Measurements from ENCODE around the gene SYNE2.

SYNE2 gene

GRCh38 chr14:63887899-63888298 is 35.1 kb downstream of the SYNE2 start:
- no peaks in the 10 kb centered on the region for H3K27me3 ChIP-seq
- H3K9me3 ChIP-seq: no peaks in the 10 kb centered on the region
- H3K4me3 ChIP-seq (ENCODE audit: low read depth, low read length): no peak overlapping the region
- H3K4me1 ChIP-seq: peaks cover 14% of the 10 kb centered on the region
- no peak for DNase-seq
- H3K36me3 ChIP-seq: no peaks in the 10 kb centered on the region
- TF ChIP-seq CTCF (IDR thresholded peaks at IDR 0.05; ENCODE audit: low read depth, low read length): no peak

GRCh38 chr14:63890553-63890952 is 37.7 kb downstream of the SYNE2 start:
- no peaks in the 10 kb centered on the region for H3K27me3 ChIP-seq
- H3K36me3 ChIP-seq: no peaks in the 10 kb centered on the region
- H3K4me1 ChIP-seq: peaks cover 17% of the 10 kb centered on the region
- no peak overlapping the region for H3K4me3 ChIP-seq (ENCODE audit: low read depth, low read length)
- no peaks in the 10 kb centered on the region for H3K9me3 ChIP-seq
- no peak for DNase-seq
- no peak for TF ChIP-seq CTCF (IDR thresholded peaks at IDR 0.05; ENCODE audit: low read depth, low read length)

GRCh38 chr14:63891148-63891975 is 38.6 kb downstream of the SYNE2 start:
- no peaks in the 10 kb centered on the region for H3K9me3 ChIP-seq
- H3K4me1 ChIP-seq: peaks cover 23% of the 10 kb centered on the region
- peak overlapping the region; percentile 2; the same call in 1 of the 2 replicates for H3K4me3 ChIP-seq (ENCODE audit: low read depth, low read length)
- no peaks in the 10 kb centered on the region for H3K36me3 ChIP-seq
- no peak for TF ChIP-seq CTCF (IDR thresholded peaks at IDR 0.05; ENCODE audit: low read depth, low read length)
- no peak for DNase-seq
- no peaks in the 10 kb centered on the region for H3K27me3 ChIP-seq

GRCh38 chr14:63892265-63892664 is 39.5 kb downstream of the SYNE2 start:
- Histone ChIP-seq H3K4me1 (peaks cover 25% of the 10 kb centered on the region), H3K9me3 (no peaks in the 10 kb centered on the region), H3K36me3 (no peaks in the 10 kb centered on the region), H3K27me3 (no peaks in the 10 kb centered on the region), H3K4me3 (ENCODE audit: low read depth, low read length) (no peak overlapping the region)
- no peak for DNase-seq
- no peak for TF ChIP-seq CTCF (IDR thresholded peaks at IDR 0.05; ENCODE audit: low read depth, low read length)

GRCh38 chr14:63893701-63894458 is 41.1 kb downstream of the SYNE2 start:
- Histone ChIP-seq H3K9me3 (no peaks in the 10 kb centered on the region), H3K27me3 (no peaks in the 10 kb centered on the region), H3K36me3 (no peaks in the 10 kb centered on the region), H3K4me3 (ENCODE audit: low read depth, low read length) (no peak overlapping the region), H3K4me1 (peaks cover 25% of the 10 kb centered on the region)
- TF ChIP-seq CTCF (IDR thresholded peaks at IDR 0.05; ENCODE audit: low read depth, low read length): no peak
- DNase-seq: no peak

- no peaks in the 10 kb centered on the region for H3K9me3 ChIP-seq
- H3K27me3 ChIP-seq: no peaks in the 10 kb centered on the region
- no peaks in the 10 kb centered on the region for H3K36me3 ChIP-seq
- DNase-seq: no peak
- no peak for TF ChIP-seq CTCF (IDR thresholded peaks at IDR 0.05; ENCODE audit: low read depth, low read length)
- H3K4me3 ChIP-seq (ENCODE audit: low read depth, low read length): no peak overlapping the region
- peaks cover 25% of the 10 kb centered on the region for H3K4me1 ChIP-seq
Measured at GRCh38 chr14:63895510-63895909, 42.7 kb downstream of the SYNE2 start.
